Ishikawa (cell line): ENCODE data around the gene EDN1.

ENCODE experiments used
- CEBPB ChIP-seq: IDR thresholded peaks from 2 replicates; pipeline ENCODE4 v1.6.1; 2012
- CREB1 ChIP-seq: IDR thresholded peaks from 2 replicates; pipeline ENCODE4 v1.6.1; 2012; ENCODE audit warnings: low read depth
- EGR1 ChIP-seq: IDR thresholded peaks from 2 replicates; pipeline ENCODE4 v1.6.1; 2012
- EP300 ChIP-seq: IDR thresholded peaks from 2 replicates; pipeline ENCODE4 v1.6.1; 2012; ENCODE audit warnings: borderline replicate concordance
- FOXM1 ChIP-seq: IDR thresholded peaks from 2 replicates; pipeline ENCODE4 v1.6.1; 2012; ENCODE audit warnings: low read depth, borderline replicate concordance
- NFIC ChIP-seq: IDR thresholded peaks from 2 replicates; pipeline ENCODE4 v1.6.1; 2012
- RAD21 ChIP-seq: IDR thresholded peaks from 2 replicates; pipeline ENCODE4 v1.6.1; 2012; ENCODE audit warnings: low read depth
- REST ChIP-seq: IDR thresholded peaks from 2 replicates; pipeline ENCODE4 v1.6.1; 2012; ENCODE audit warnings: low read depth, mild to moderate bottlenecking
- TAF1 ChIP-seq: IDR thresholded peaks from 2 replicates; pipeline ENCODE4 v1.6.1; 2012; ENCODE audit warnings: low read depth, mild to moderate bottlenecking
- TCF12 ChIP-seq: IDR thresholded peaks from 2 replicates; pipeline ENCODE4 v1.6.1; 2012; ENCODE audit warnings: low read depth
- TEAD4 ChIP-seq: IDR thresholded peaks from 2 replicates; pipeline ENCODE4 v1.6.1; 2012
- YY1 ChIP-seq: IDR thresholded peaks from 2 replicates; pipeline ENCODE4 v1.6.1; 2012; ENCODE audit warnings: low read depth
- ZBTB7A ChIP-seq: IDR thresholded peaks from 2 replicates; pipeline ENCODE4 v1.6.1; 2012; ENCODE audit warnings: low read depth
- TF ChIP-seq, protein P1 (sequence below): IDR thresholded peaks from 2 replicates; pipeline ENCODE4 v1.6.1; 2012
- TF ChIP-seq, protein P2 (sequence below): IDR thresholded peaks from 2 replicates; pipeline ENCODE4 v1.6.1; 2012

EDN1 gene

DNA sequence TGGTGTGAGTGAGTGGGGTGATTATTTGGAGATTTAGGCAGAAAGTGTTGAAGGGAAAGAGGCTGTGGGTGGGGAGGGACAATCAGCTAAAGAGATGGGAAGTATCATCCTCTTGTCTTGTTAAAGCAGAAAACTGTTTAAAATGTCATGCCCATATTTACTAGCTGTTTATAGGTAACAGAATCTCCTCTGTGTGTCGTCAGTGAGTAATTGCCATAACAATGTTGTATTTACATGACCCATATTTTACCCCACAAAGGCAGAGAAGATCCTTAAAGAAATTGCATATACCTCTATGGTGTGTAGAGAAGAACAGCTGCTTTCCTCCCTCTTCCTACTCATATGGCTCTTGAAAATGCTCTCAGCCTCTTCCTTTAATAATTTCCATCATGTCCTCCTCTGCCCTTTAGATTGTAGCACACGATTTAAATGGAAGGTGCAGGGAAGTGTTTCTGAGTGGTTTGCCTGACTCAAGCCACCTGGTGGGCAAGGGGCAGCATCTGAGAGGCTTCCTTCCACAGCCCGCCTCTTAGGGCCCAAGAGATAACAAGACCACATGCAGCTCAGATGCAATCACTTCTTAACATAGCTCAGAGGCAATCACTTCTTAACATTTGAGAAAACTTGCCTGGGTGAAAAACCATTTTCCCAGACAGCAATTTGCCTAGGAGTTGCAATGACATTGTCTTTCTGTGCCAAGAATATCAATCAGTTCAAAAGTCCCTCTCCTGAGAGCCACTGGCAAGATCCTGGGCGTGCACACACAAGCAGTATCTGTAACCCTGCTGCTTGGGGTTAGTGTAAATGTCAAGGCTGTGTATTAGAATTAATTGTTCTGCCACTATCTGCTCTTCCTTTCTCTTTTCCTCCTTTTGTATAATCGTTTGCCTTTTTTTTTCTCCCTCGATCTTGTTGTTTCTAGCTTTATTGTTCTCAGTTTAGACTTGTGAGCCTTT, 44.1 kb upstream of the EDN1 start:
- no peak for TF ChIP-seq EP300
- TF ChIP-seq REST, result no peak
- TF ChIP-seq ZBTB7A, result no peak
- TF ChIP-seq CREB1, result no peak
- TF ChIP-seq FOXM1, result no peak
- TF ChIP-seq EGR1, result no peak
- TF ChIP-seq, protein P1, sequence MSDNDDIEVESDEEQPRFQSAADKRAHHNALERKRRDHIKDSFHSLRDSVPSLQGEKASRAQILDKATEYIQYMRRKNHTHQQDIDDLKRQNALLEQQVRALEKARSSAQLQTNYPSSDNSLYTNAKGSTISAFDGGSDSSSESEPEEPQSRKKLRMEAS, result no peak
- TF ChIP-seq NFIC, result no peak
- TF ChIP-seq CEBPB, result no peak
- TF ChIP-seq TCF12, result no peak
- no peak for TF ChIP-seq RAD21
- no peak for TF ChIP-seq TAF1
- no peak for TF ChIP-seq YY1
- TF ChIP-seq TEAD4, result no peak
- TF ChIP-seq, protein P2, sequence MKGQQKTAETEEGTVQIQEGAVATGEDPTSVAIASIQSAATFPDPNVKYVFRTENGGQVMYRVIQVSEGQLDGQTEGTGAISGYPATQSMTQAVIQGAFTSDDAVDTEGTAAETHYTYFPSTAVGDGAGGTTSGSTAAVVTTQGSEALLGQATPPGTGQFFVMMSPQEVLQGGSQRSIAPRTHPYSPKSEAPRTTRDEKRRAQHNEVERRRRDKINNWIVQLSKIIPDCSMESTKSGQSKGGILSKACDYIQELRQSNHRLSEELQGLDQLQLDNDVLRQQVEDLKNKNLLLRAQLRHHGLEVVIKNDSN, result no peak

DNA sequence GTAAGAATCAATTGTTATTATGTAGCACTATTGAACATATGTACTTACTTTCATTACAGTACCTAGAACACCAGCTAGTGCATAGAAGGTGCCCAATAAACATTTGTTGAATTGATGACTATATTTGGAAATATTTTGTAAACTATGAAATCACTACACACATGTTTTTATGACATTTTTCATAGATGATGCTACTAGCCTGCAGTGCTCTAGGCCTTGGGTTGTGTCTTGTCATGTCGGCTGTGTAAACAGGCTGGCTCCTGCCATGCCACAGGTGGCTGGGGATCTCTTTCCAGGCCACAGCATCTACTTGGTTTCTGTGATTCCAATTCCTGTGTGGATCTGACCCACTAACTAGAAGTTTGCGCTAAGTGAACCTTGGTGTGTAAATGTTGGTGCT, 43.3 kb upstream of the EDN1 start:
- TF ChIP-seq TAF1, result no peak
- TF ChIP-seq FOXM1, result no peak
- TF ChIP-seq YY1, result no peak
- TF ChIP-seq, protein P2, result no peak
- TF ChIP-seq EP300, result no peak
- TF ChIP-seq TCF12, result no peak
- TF ChIP-seq NFIC, result no peak
- no peak for TF ChIP-seq CEBPB
- no peak for TF ChIP-seq EGR1
- no peak for TF ChIP-seq CREB1
- no peak for TF ChIP-seq ZBTB7A
- no peak for TF ChIP-seq TEAD4
- TF ChIP-seq REST, result no peak
- TF ChIP-seq, protein P1, result no peak
- TF ChIP-seq RAD21, result no peak

GRCh38 chr6:12249541-12250382, 40.4 kb upstream of the EDN1 start:
- no peak for TF ChIP-seq CEBPB
- TF ChIP-seq TEAD4, result no peak
- TF ChIP-seq TCF12, result no peak
- TF ChIP-seq TAF1, result no peak
- no peak for TF ChIP-seq NFIC
- TF ChIP-seq EGR1, result no peak
- TF ChIP-seq CREB1, result no peak
- TF ChIP-seq ZBTB7A, result no peak
- no peak for TF ChIP-seq YY1
- TF ChIP-seq, protein P2, result no peak
- no peak for TF ChIP-seq RAD21
- TF ChIP-seq REST, result no peak
- TF ChIP-seq EP300, result no peak
- TF ChIP-seq FOXM1, result no peak
- TF ChIP-seq, protein P1, result no peak
